Smooth muscle cell of bladder (primary cell): ENCODE data around the gene TINAGL1. TPM values are rescaled to one million over a fixed set of nuclear protein-coding genes. Genes with fewer than 3 reads are reported as not detected.

Experiments
- total RNA-seq: library from RNA; depleted of rRNA; stranded (reverse); fragments of >200 nt; gene quantifications from 2 replicates; pipeline ENCODE4 v1.2.3, GENCODE V29; 2014

The TINAGL1 gene
- 15.1 and 21.1 TPM in 2 replicates for total RNA-seq

GRCh38 chr1:31576201-31576669 is at the start of gene TINAGL1:
Gene TINAGL1 (plus strand): TSS chr1:31576515. CDS start chr1:31577149, 634 bp downstream.

GRCh38 chr1:31617218-31617915 is 41.1 kb downstream of the TINAGL1 start, which contains the start of gene HCRTR1:
Gene HCRTR1 (plus strand): TSS chr1:31617689. CDS start chr1:31619193, 1,504 bp downstream.

Other genes starting within 250 kb of the TINAGL1 start
- 58.3 and 116 TPM in 2 replicates for gene FABP3, start 203.4 kb upstream of the TINAGL1 start, total RNA-seq
- gene SERINC2, start 163.3 kb upstream of the TINAGL1 start, total RNA-seq = 4.0 and 5.2 TPM in 2 replicates
- not detected in 2 replicates for gene HCRTR1, start 41.2 kb downstream of the TINAGL1 start, total RNA-seq
- 70.1 and 79.0 TPM in 2 replicates for gene PEF1, start 68.4 kb downstream of the TINAGL1 start, total RNA-seq
- gene COL16A1, start 127.5 kb downstream of the TINAGL1 start, total RNA-seq = 137 and 140 TPM in 2 replicates
- gene ADGRB2, start 187.8 kb downstream of the TINAGL1 start, total RNA-seq = 5.0 and 7.0 TPM in 2 replicates
- 14.2 and 20.0 TPM in 2 replicates for gene SPOCD1, start 239.5 kb downstream of the TINAGL1 start, total RNA-seq